Hepatocyte (in vitro differentiated cells): ENCODE data around the gene IKZF1. TPM values are rescaled to one million over a fixed set of nuclear protein-coding genes. Genes with fewer than 3 reads are reported as not detected.

Experiments
- DNase-seq: peaks from one replicate; pipeline ENCODE4 v3.0.0-alpha.2; 2016; ENCODE audit warnings: low spot score
- H2AFZ ChIP-seq: fragments of 200-600 bp; sonication (generic); 2 replicates; pipeline ENCODE4 v1.6.0; 2016; ENCODE audit warnings: antibody characterized with exemption, mild to moderate bottlenecking
- H3K27ac ChIP-seq: fragments of 200-600 bp; sonication (generic); 2 replicates; pipeline ENCODE4 v1.5.1; 2016; ENCODE audit warnings: mild to moderate bottlenecking
- H3K27me3 ChIP-seq: fragments of 200-600 bp; sonication (generic); 2 replicates; pipeline ENCODE4 v1.6.1; 2016
- H3K36me3 ChIP-seq: fragments of 200-600 bp; sonication (generic); replicated peaks from 2 replicates; pipeline ENCODE4 v1.5.1; 2016; ENCODE audit warnings: low read depth; ENCODE audit not compliant: insufficient read depth
- H3K4me1 ChIP-seq: fragments of 200-600 bp; sonication (generic); 2 replicates; pipeline ENCODE4 v1.5.1; 2016; ENCODE audit warnings: mild to moderate bottlenecking, moderate library complexity; ENCODE audit not compliant: insufficient read depth
- H3K4me2 ChIP-seq: fragments of 200-600 bp; sonication (generic); 2 replicates; pipeline ENCODE4 v1.6.0; 2016
- H3K4me3 ChIP-seq: fragments of 200-600 bp; sonication (generic); 2 replicates; pipeline ENCODE4 v1.5.1; 2016; ENCODE audit warnings: mild to moderate bottlenecking
- H3K79me2 ChIP-seq: fragments of 200-600 bp; sonication (generic); 2 replicates; pipeline ENCODE4 v1.6.0; 2017; ENCODE audit warnings: mild to moderate bottlenecking
- H3K9me2 ChIP-seq: fragments of 200-600 bp; sonication (generic); replicated peaks from 2 replicates; pipeline ENCODE4 v1.6.0; 2017; ENCODE audit warnings: mild to moderate bottlenecking; ENCODE audit not compliant: insufficient read depth
- H3K9me3 ChIP-seq: fragments of 200-600 bp; sonication (generic); 2 replicates; pipeline ENCODE4 v1.5.1; 2016; ENCODE audit warnings: low read depth, mild to moderate bottlenecking
- H4K20me1 ChIP-seq: fragments of 200-600 bp; sonication (generic); 2 replicates; pipeline ENCODE4 v1.6.0; 2016; ENCODE audit warnings: mild to moderate bottlenecking; ENCODE audit not compliant: insufficient read depth, poor library complexity, severe bottlenecking
- EZH2 ChIP-seq: fragments of 200-600 bp; sonication (generic); IDR thresholded peaks from 2 replicates; pipeline ENCODE4 v1.6.1; 2016; ENCODE audit warnings: antibody characterized with exemption, mild to moderate bottlenecking, borderline replicate concordance
- EZH2phosphoT487 ChIP-seq: fragments of 200-600 bp; sonication (generic); IDR thresholded peaks from one replicate; pipeline ENCODE4 v1.6.1; 2018; ENCODE audit warnings: antibody characterized with exemption, mild to moderate bottlenecking, low read depth, moderate library complexity; ENCODE audit not compliant: unreplicated experiment, severe bottlenecking
- WGBS: methylation state at CpG from one replicate; pipeline ENCODE4 v1.1.6; 2016; ENCODE audit warnings: low lambda C conversion rate; ENCODE audit errors: missing lambda C conversion rate; 5-methylcytosine and 5-hydroxymethylcytosine counted together
- polyA plus RNA-seq: library from polyadenylated mRNA; unstranded; fragments of >200 nt; fragmentation: Nextera tagmentation; extraction: Ambion mirVana; gene quantifications from 2 replicates; pipeline ENCODE4 v1.2.1, GENCODE V29; 2016
- total RNA-seq: library from RNA; depleted of rRNA; stranded (reverse); fragments of >200 nt; gene quantifications from 2 replicates; pipeline ENCODE4 v1.2.3, GENCODE V29; 2014
- TF ChIP-seq, protein P1 (sequence below): fragments of 200-600 bp; sonication (generic); IDR thresholded peaks from 2 replicates; pipeline ENCODE4 v1.5.1; 2016; ENCODE audit warnings: antibody characterized with exemption, mild to moderate bottlenecking; ENCODE audit not compliant: poor library complexity

The IKZF1 gene
- total and polyA plus RNA-seq, 2 experiments from 2014 or later, result 0.16 to 0.47 TPM

DNA sequence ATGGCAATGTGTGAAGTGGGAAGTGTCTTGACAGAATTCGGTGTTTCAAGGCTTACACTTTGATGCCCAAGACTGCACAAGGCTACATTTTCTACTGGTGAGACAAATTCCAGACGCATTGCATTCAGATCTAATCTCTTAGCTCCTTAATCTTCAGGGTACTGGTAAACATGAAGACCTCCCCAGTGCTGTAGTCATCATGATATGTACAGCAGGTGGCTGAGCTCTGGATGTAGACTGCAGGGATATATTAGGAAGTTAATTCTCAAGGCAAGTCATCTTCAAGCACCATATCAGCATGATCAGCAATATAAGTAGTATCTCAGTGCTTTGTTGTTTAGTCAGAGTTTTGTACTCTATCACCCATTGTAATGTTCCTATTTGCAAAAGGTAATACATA lies 61.8 kb downstream of the IKZF1 start:
- Histone ChIP-seq H3K9me3 (no peaks in the 10 kb centered on the region), H3K27ac (no peak overlapping the region), H3K36me3 (no peaks in the 10 kb centered on the region), H3K4me1 (no peaks in the 10 kb centered on the region), H4K20me1 (no peaks in the 10 kb centered on the region), H3K4me2 (no peak overlapping the region), H3K79me2 (no peaks in the 10 kb centered on the region), H3K4me3 (no peak overlapping the region), H3K27me3 (no peaks in the 10 kb centered on the region), H2AFZ (no peak overlapping the region), H3K9me2 (no peaks in the 10 kb centered on the region)
- WGBS, result 37% methylated on average over 2 of the region's 2 CpGs
- TF ChIP-seq EZH2phosphoT487 (no peak), EZH2 (no peak)
- TF ChIP-seq, protein P1, sequence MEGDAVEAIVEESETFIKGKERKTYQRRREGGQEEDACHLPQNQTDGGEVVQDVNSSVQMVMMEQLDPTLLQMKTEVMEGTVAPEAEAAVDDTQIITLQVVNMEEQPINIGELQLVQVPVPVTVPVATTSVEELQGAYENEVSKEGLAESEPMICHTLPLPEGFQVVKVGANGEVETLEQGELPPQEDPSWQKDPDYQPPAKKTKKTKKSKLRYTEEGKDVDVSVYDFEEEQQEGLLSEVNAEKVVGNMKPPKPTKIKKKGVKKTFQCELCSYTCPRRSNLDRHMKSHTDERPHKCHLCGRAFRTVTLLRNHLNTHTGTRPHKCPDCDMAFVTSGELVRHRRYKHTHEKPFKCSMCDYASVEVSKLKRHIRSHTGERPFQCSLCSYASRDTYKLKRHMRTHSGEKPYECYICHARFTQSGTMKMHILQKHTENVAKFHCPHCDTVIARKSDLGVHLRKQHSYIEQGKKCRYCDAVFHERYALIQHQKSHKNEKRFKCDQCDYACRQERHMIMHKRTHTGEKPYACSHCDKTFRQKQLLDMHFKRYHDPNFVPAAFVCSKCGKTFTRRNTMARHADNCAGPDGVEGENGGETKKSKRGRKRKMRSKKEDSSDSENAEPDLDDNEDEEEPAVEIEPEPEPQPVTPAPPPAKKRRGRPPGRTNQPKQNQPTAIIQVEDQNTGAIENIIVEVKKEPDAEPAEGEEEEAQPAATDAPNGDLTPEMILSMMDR, result no peak
- DNase-seq, result no peak

DNA sequence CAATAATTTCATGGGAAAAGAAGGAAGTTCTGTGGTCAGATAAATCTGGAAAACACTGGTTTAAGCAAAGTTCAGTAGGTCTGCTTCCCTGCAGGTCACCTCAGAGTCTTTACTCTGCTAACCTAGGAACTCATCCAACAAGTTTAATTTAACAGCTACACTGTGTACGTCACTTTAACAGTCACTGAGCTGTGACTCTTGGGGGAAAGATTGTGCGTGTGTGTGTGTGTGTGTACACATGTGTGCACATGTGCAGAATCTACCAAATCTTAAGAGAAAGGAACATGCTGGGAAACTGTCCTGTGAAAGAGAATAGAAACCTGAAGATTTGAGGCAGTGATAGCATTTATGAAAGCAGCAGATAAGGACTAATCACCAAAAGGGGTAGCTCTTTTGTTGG lies 62.6 kb downstream of the IKZF1 start:
- Histone ChIP-seq H2AFZ (no peak overlapping the region), H3K27ac (no peak overlapping the region), H3K79me2 (no peaks in the 10 kb centered on the region), H3K9me3 (no peaks in the 10 kb centered on the region), H3K4me2 (no peak overlapping the region), H3K9me2 (no peaks in the 10 kb centered on the region), H4K20me1 (no peaks in the 10 kb centered on the region), H3K4me1 (no peaks in the 10 kb centered on the region), H3K27me3 (no peaks in the 10 kb centered on the region), H3K4me3 (no peak overlapping the region), H3K36me3 (no peaks in the 10 kb centered on the region)
- TF ChIP-seq EZH2phosphoT487, result no peak
- TF ChIP-seq, protein P1, result no peak
- no peak for DNase-seq
- WGBS, result 83% methylated on average over 2 of the region's 2 CpGs

DNA sequence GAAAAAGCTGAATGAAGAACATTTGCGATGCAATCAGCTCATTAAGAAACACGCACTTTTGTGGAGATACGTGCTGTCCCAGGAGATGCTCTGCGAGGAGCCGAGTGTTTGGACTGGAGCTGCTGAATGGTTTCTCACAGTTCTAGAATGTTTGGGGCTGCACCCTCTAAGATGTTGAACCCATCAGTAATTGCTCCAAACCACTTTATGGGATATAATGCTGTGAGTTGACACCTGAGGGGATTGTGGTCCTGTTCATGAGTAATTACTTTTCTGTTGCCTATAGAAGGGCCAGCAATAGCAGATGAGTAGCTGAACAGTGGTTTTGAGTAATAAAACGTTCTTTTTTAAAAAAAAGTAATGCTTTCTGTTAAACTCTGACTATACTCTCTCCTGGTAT lies 63.1 kb downstream of the IKZF1 start:
- TF ChIP-seq EZH2 (no peak), EZH2phosphoT487 (no peak)
- TF ChIP-seq, protein P1, result no peak
- no peaks in the 10 kb centered on the region for H3K79me2 ChIP-seq
- H4K20me1 ChIP-seq, result no peaks in the 10 kb centered on the region
- no peaks in the 10 kb centered on the region for H3K36me3 ChIP-seq
- H3K9me2 ChIP-seq, result no peaks in the 10 kb centered on the region
- H3K9me3 ChIP-seq, result no peaks in the 10 kb centered on the region
- no peak overlapping the region for H3K4me2 ChIP-seq
- no peak overlapping the region for H3K27ac ChIP-seq
- DNase-seq, result no peak
- H3K27me3 ChIP-seq, result no peaks in the 10 kb centered on the region
- no peak overlapping the region for H3K4me3 ChIP-seq
- H2AFZ ChIP-seq, result no peak overlapping the region
- no peaks in the 10 kb centered on the region for H3K4me1 ChIP-seq
- WGBS, result 86% methylated on average over 6 of the region's 6 CpGs

DNA sequence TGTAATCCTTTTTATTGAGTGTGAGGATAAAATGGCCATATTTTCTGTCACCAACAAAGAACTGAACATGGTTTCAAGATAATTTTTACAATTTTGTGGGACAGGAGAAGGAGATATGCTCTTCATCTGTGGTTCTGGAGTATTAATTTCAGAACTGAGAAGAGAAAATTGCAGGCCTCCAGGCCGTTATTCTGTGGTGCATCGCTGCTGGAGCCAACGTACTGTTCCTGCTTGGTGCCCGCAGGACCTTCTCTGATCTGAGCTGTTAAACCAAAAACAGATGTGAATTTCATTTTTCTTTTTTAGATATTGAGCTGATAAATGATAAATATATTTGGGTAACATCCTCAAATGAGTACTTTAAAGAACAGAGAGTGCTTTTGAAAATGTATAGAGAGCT lies 63.9 kb downstream of the IKZF1 start:
- H4K20me1 ChIP-seq, result no peaks in the 10 kb centered on the region
- H3K9me3 ChIP-seq, result no peaks in the 10 kb centered on the region
- no peak overlapping the region for H3K4me2 ChIP-seq
- no peak overlapping the region for H2AFZ ChIP-seq
- 65% methylated on average over 4 of the region's 4 CpGs for WGBS
- H3K27me3 ChIP-seq, result no peaks in the 10 kb centered on the region
- H3K79me2 ChIP-seq, result no peaks in the 10 kb centered on the region
- no peaks in the 10 kb centered on the region for H3K4me1 ChIP-seq
- H3K4me3 ChIP-seq, result no peak overlapping the region
- TF ChIP-seq EZH2phosphoT487 (no peak), EZH2 (no peak)
- TF ChIP-seq, protein P1, result no peak
- DNase-seq, result no peak
- H3K36me3 ChIP-seq, result no peaks in the 10 kb centered on the region
- H3K9me2 ChIP-seq, result no peaks in the 10 kb centered on the region
- no peak overlapping the region for H3K27ac ChIP-seq
